DMS53 treated with DMSO at 0.1 percent for 48 hours (cell line): ENCODE data around the gene ANTXR2.
"Not testable (repeated sequence)": the region's sequence is repeated elsewhere in the genome, so short reads cannot be mapped to it uniquely, and the experiment has no call there.

Experiments used
- DNase-seq: peaks from one replicate; lab custom pipeline; 2025; ENCODE audit not compliant: unreplicated experiment; lab: John Stamatoyannopoulos, UW

Gene ANTXR2

DNA sequence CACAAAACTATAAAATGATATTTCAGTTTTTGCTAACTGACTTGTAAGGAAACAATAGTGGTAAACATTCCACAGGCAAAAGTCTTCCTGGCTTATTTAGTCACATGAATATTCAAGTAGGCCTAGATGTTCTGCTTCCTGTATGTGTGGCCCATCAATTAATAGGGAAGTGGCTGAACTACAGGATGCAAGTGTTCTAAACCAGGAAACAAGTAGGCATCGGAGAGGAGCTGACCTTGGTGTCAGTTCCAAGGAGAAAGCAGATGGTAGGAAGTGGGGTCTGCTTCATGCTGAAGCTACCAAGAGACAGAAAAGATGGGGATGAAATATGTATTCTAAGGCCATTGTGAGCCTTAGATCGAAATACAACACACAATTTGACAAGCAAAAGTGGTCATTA is 149.7 kb downstream of the ANTXR2 start:
- no peak for DNase-seq

DNA sequence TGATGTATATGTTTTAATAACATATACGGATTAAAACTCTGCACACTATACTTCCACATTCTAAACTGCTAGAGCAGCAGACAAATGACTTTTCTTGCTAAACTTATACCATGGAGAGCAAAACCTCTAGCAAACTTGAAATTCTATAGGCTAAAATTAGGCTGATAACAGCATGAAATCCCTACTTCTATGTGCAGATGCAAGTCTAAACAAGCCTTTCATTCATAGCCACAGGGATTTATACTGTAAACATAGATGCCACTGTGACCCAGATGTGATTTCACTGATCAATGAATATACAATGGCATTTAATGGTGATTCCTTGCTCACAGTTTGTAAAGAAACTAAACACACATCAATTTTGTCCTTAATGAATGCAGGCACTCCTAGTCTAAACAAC is 151.0 kb downstream of the ANTXR2 start:
- DNase-seq, result no peak

DNA sequence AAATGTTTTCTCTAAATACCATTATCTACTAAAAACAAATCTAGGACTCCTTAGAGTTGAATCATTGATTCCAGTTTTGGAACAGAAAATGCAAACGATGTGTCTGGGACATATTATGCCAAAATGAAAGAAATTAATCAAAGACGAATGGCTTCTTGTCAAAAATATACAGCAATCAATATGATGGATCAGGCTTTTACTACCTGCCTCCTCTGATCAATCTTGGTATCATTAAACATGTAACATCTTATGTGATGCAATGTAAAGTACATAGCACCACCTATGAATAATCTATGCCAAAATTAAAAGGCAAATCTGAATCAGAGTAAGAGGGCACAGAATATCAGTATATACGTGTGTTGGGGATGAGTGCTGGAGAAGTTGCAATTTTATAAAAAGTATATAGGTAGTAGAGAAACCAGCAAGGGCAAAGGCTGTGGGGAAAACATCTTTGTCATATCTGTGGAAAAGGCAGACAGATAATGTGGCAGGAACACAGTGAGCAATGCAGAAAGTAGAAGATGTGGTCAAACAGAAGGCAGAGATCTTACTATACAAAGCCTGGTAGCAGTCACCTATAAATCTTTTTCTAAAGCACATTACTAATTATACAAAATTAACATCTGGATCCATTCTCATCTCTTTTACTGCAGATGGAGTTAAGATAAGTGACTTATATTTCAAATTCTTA is 152.7 kb downstream of the ANTXR2 start:
- DNase-seq, result no peak

DNA sequence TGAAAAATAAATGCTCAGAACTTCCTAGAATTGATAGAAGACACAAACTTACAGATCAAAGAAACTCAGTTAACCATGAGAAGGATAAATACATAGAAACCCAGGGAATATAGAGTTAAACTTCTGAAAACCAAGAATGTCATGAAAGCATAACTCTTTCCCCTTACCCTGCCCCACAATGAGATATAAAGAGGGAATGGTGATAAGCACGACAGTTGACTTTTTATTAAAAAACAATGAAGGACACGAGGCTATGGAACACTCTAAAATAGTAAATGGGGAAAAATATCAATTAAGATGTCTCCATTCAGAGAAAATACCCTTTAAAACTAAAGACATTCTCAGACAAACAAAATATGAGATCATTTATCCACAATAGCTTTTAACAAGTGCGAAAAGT is 154.7 kb downstream of the ANTXR2 start:
- DNase-seq, result no peak

DNA sequence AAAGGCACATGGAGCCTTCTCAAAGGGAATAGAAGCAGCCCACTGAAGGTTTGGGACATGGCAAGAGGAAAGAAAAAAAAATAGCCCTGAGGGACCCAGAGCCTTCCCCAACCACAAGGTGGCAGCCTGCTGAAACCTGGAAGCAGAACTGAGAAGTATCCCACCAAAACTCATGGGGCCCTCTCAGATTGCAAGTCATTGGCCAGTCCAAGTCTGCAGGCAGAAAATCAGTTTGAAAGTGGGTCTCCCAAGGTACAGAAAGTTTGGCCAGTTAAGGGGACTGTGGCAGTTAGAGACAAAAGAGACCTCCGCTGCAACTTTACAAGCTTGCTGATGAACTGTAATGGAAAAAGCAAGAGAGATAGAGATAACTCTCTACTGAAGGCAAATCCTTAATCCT is 155.8 kb downstream of the ANTXR2 start:
- DNase-seq, result peak; percentile 19

DNA sequence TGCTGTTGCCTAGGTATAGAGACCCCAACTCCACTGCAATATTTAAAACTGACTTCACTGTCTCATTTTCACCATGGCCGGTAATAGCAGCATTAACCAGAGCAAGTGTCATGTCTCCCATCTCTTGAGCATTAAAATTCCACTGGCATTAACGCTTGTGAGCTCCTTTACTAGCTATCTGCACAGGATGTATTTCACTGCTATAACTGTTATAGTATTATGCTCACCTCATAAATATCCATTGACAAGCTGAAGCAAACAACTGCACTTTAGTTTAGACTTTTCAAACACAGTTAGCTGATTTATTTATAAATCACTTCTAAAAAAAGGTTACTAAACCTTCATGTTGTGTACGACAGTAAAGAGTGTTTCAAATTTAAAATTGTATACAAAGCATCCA is 157.8 kb downstream of the ANTXR2 start:
- no peak for DNase-seq

DNA sequence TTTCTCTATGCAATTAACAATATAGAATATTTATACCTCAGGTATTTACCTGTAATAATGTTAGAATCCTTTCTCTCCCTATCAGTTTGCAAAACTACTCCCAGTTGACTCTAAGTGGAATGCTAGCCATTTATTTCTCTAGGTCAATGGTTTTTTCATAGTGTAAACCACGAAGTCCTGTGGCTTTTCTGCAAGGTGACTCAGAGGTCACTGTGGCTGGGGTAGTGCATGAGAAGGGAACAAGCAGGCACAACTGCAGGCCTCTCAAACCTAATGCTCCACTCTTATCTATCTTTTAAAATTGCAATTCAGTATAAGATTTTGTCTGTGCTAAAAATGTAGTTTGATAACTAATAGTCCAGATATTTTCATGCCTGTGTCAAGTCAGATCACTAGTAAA is 159.4 kb downstream of the ANTXR2 start:
- DNase-seq, result no peak

DNA sequence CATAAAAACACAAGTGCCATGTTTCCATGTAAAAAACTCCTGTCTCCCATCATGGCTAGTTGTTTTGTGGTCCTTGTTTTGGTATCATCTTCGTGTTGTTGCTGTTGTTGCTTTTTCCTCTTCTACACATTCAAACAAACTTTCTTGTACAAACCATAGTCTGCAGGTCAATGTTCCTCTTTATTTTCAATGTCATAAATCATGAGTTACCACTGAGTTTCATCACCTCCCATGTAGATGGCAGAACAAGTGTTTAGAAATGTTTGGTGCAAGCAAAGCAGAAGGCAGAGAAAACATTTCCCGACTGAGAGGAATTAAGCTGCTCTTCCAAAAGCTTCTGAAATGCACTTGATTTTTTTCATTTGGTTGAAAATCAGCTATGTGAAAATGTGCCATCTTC is 166.0 kb downstream of the ANTXR2 start:
- no peak for DNase-seq

DNA sequence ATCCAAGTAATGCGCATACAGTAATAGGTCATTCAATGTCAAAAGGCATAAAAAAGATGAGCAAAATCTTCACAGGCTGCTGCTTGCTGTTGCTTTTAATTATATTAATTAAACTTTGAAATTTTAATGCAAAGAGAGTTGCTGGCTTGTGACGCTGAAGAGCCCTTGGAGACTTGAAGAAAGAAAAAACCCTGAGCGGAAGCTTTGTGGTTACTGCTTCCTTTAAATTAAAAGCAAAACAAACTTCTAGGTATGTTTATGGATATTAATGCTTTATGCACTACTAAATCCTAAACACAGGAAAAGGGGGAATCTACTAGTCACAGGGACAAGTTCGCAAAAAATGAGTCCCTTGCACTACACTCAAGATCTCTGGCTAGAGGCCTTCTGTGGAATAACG is 166.7 kb downstream of the ANTXR2 start:
- DNase-seq, result no peak

DNA sequence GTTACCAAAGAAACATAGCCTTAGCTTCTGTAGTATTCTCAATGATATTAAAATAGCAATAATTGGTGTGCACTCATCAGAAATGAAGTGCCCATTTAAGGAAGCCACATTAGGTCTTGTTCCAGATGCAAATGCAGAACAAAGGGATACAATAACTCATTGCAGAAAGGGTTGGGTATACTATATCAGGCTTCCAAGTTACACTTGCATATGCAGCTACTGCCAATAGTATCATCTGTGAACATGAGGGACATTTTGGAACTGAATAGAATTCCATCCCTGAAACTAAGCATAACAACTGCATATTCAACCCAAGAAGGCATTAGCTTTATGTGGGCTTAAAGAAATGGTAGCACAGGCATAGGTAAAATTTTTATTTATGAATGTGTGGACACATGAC is 167.8 kb downstream of the ANTXR2 start:
- no peak for DNase-seq

DNA sequence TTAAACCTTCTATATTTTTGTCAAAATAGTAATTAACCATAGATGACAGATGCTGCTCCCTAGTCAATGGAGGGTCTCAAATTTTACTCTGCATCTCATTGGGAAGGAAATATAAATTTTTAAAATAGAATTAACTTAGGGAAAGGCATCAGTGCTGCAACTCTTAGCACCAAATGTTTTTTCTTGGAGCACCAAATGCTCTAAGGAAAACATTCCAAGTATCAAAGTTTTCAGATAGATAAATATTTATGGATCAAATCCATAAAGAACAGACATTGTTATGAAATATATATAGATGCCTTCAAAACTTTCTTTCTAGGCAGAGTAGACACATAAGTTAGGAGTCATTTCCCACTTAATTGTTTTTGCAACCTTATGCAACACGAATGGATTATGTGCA is 168.7 kb downstream of the ANTXR2 start:
- DNase-seq, result no peak

DNA sequence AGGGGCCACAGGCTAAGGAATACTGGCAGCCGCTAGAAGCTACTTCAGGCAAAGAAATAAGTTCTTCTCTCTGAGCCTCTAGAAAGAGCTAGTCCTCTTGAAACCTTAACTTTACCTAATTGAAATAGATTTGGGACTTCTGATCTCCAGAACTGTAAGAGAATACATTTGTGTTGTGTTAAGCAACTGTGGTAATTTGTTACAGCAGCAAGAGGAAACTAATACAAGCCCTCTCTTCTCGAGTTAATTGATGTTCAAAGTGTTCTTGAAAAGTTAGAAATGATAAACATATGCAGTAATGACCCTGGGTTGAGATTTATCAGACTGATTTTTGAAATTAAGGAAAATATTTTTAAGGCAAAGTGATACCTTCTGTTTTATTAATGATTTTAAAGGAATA is 172.8 kb downstream of the ANTXR2 start:
- no peak for DNase-seq

DNA sequence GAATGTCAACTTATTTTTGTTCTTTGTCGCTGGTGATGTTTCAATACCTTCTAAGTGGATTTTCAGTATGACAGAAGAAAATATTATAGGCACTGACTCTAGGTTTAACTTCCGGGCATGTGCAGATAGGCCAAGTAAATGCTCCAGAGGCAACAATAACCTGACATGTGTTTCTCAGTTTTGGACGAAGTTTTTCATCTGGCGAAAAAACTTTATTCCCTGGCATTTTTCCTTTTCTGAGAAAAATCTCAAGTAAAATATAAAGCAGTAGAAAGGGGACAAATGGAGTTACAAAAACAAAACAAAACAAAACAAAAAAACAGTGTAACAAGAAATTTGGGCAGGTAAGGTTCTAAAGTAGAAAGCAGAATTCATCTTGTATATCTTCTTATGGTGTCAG is 173.5 kb downstream of the ANTXR2 start:
- DNase-seq, result no peak

DNA sequence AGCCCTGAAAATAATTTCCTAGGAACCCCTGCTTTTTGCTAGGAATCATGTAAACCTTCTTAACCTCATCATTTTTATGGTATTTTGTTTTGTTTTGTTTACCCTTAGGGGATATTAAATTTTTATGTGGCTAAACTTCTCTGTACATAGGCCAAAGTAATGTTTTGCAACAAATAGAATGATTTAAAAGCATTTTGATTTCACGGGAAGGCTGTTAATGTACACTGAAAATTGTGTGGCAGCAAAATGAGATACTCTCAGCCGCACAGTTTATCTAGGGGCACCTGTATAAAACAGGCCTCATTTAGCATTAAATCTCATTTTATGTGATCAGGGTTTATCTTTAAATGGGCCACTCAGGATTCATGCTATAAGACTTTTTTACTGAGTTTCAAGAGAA is 175.0 kb downstream of the ANTXR2 start:
- no peak for DNase-seq

DNA sequence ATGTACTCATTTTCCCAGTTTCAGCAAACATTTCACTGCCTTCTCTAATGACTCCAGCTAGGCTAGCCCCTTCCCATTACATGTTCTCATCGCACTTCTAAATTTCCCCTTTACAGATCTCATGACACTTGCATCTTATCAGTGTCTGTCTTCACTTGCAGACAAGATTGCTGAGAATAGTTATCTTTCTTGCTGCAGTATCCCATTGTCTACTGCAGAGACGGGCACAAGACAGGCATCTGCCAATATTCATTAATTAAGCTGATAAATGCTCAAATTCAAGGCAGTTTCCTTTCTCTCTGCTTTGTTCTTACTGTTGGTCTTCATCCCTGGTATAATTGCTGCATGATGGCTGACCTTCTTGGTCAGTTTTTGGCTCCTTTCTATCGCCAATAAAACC is 175.9 kb downstream of the ANTXR2 start:
- no peak for DNase-seq

DNA sequence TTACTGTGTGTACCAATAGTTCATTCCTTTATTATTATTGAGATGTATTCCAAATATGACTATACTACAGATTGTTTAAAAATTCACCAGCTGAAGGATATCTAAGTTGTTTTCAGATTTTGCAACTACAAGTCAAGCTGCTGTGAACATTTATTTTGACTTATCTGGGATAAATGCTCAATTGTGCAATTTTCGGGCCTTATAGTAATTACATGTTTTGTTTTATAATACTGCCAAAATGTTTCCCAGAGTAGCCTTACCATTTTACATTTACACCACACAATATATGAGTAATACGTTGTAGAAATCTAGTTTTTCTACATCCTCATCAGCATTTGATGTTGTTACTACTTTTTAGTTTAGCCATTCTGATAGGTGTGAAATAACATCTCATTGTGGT is 179.6 kb downstream of the ANTXR2 start:
- no peak for DNase-seq

DNA sequence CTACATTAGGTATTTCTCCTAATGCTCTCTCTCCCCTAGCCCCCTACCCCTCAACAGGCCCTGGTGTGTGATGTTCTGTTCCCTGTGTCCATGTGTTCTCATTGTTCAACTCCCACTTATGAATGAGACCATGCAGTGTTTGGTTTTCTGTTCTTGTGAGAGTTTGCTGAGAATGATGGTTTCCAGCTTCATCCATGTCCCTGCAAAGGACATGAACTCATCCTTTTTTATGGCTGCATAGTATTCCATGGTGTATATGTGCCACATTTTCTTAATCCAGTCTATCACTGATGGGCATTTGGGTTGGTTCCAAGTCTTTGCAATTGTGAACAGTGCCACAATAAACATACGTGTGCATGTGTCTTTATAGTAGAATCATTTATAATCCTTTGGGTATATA is 184.0 kb downstream of the ANTXR2 start:
- DNase-seq, result not testable (repeated sequence)

DNA sequence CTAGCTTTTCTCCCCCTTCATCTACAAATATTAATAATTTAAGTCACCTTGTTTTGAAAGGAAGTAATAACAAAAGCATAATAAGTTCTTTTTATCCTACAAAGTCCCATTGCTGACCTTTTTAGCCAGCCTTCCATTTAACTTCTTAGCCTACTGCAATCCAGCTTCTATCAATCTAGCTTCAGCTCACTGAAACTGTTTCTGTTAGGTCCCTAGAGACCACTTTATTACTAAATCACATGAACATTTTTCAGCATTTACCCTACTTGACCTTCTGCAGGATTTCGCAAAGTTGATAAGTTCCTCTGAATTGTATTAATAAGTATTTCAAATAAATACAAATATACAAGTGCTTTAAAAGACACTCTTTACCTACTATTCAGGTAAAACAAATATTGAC is 186.5 kb downstream of the ANTXR2 start:
- no peak for DNase-seq

DNA sequence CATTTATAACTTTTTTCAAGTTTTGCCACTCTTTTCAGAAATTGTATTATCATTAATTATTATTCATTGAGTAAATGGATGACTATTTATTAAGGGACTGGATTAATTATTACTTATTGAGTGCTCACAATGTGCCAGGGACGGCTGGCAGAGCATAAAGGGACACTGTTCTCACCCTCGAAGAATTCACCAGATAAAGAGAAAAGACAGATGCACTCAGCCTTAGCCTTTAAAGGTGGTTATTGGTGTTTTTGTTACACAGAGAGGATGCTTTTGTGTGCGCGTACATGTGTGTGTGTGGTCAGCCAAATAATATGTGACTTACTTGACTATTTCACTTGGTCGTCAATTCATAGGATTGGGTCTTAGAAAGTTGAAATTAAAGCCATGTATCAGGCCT is 187.0 kb downstream of the ANTXR2 start:
- no peak for DNase-seq

DNA sequence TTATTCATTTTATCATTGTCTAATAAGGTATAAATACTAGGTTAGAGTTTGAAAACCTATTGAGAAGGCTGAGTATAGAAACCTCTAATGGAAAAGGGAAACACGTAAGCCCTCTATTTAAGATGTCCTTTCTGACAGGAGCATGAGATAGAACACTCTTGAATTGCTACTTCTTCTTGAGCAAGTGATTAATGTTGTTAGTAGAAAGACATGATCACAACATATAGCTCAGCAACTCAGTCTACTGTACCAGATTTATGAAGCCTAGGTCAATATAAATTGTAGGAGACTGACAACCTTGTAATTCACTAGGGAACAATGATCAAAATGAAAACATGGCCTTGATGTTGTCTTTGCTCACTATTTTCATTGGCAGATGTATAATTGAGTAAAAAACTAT is 189.7 kb downstream of the ANTXR2 start:
- DNase-seq, result no peak

DNA sequence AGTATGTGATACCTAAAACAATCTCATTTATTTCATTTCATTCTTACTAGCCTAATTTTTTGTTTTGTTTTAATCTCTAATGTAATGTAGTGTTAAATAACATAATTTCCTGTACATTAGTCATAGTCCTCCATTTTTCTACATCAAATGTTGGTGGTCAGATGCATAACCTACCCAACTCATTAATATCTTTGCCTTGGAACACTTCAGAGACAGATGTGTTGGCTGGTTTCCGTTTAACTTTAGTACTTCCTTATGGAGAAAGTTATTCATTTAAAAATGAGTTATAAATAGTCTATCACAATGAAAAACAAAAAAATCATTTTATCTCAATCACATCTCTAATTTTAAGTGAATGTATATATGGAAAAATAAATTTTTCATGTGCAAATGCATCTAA is 190.2 kb downstream of the ANTXR2 start:
- no peak for DNase-seq

DNA sequence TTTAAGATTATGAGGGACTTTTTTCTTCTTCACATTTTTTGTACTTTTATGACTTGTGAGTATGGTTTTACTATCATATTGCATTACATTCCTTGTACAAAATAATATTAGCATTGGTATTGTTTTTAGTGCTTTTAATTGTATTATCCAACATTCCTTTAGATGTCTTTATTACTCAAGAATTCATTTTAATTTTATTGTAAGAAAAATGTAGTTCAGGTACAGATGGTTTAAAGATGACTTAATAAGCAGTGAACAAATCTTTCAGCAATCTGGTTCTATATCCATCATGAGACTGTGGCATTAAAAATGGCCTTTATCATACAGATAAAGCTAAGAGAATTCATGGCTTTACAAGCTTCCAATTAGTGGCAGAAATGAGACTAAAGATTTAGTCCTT is 191.6 kb downstream of the ANTXR2 start:
- no peak for DNase-seq

DNA sequence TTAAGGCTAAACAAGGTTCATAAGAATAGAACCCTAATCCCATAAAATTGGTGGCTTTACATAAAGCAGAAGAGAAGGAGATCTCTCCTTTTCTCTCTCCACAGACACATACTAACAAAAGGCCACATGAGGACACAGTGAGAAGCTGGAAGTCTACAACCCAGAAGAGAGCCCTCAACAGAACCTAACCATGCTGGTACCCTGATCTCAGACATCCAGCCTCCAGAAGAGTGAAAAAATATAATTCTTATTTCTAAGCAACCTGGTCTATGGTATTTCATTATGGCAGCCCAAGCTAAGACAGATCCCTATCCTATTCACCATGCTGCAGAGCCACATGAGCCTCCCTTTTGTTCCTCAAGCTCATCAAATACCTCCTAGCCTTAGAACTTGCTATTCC is 195.5 kb downstream of the ANTXR2 start:
- no peak for DNase-seq
